SH-SY5Y (cell line): ENCODE data around the gene BSN.

Source experiments
- GATA2 ChIP-seq: IDR thresholded peaks from 2 replicates; pipeline ENCODE4 v1.6.1; 2011; ENCODE audit warnings: mild to moderate bottlenecking, low read depth, low read length
- GATA3 ChIP-seq: IDR thresholded peaks from 2 replicates; pipeline ENCODE4 v1.6.1; 2011; ENCODE audit warnings: low read depth, mild to moderate bottlenecking, low read length, moderate library complexity

Gene BSN

DNA sequence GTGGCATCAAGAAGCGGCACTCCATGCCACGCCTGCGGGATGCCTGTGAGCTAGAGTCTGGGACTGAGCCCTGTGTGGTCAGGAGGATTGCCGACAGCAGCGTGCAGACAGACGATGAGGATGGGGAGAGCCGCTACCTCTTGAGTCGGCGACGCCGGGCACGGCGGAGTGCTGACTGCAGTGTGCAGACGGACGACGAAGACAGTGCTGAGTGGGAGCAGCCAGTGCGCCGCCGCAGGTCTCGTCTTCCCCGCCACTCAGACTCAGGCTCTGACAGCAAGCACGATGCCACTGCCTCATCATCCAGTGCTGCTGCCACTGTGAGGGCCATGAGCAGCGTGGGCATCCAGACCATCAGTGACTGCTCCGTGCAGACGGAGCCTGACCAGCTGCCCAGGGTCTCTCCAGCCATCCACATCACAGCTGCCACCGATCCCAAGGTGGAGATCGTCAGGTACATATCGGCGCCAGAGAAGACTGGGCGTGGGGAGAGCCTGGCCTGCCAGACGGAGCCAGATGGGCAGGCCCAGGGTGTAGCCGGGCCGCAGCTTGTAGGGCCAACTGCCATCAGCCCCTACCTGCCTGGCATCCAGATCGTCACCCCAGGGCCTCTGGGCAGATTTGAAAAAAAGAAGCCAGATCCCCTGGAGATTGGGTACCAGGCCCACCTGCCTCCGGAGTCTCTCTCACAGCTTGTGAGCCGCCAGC, 103.1 kb downstream of the BSN start:
- TF ChIP-seq GATA3 (no peak), GATA2 (no peak)

DNA sequence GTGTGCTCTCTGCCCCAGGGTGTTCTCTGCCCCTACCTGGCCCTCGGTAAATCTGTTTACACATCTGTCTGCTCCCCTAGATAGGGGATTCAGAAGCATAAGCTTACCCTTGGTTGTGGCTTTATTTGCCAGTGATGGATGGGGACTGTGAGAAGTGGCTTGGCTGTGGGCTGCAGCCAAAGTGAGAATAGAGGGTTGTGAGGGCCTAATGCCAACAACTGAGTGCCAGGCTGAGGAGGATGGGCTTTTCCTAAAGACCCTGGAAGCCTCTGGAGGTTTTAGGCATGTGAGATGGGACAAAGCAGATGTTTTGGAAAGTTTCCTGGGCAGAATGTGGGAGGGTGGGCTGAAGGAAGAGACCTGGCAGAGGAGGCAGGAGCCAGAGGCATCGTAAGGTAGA, 104.4 kb downstream of the BSN start:
- no peak for TF ChIP-seq GATA2
- TF ChIP-seq GATA3, result no peak

DNA sequence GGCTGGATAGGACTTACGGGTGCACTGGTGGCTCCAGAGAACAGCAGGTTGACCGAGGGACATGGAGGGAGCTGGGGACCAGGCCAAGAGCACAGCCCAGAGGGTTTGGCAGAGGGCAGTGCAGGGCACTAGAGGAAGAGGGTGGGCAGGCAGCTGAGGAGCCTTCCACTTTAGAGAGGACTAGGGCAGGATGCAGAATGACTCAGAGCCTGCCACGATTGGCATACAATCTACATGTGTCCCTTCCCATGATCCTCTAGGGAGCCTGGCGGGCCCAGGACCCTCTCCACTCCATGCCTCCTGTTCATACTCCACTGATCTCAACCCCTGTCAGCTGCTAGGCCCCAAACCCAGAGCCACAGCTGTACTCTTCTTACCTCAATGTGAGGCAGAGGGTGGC, 105.5 kb downstream of the BSN start:
- TF ChIP-seq GATA2 (no peak), GATA3 (no peak)

DNA sequence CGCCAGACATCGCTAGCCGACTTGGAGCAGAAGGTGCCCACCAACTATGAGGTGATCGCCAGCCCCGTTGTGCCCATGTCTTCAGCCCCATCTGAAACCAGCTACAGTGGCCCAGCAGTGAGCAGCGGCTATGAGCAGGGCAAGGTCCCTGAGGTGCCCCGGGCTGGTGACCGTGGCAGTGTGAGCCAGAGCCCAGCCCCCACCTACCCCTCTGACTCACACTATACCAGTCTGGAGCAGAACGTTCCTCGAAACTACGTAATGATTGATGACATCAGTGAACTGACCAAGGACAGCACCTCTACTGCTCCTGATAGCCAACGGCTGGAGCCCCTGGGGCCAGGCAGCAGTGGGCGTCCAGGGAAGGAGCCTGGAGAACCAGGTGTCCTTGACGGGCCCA, 107.0 kb downstream of the BSN start:
- TF ChIP-seq GATA2, result no peak
- TF ChIP-seq GATA3, result no peak

DNA sequence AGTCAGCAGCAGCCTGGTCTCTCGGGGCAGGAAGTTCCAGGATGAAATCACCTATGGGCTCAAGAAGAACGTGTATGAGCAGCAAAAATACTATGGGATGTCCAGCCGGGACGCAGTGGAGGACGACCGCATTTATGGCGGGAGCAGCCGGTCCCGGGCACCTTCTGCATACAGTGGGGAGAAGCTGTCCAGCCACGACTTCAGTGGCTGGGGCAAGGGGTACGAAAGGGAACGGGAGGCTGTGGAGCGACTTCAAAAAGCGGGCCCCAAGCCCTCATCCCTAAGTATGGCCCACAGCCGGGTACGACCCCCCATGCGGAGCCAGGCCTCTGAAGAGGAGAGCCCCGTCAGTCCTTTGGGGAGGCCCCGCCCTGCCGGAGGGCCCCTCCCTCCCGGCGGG, 107.7 kb downstream of the BSN start:
- TF ChIP-seq GATA3, result no peak

DNA sequence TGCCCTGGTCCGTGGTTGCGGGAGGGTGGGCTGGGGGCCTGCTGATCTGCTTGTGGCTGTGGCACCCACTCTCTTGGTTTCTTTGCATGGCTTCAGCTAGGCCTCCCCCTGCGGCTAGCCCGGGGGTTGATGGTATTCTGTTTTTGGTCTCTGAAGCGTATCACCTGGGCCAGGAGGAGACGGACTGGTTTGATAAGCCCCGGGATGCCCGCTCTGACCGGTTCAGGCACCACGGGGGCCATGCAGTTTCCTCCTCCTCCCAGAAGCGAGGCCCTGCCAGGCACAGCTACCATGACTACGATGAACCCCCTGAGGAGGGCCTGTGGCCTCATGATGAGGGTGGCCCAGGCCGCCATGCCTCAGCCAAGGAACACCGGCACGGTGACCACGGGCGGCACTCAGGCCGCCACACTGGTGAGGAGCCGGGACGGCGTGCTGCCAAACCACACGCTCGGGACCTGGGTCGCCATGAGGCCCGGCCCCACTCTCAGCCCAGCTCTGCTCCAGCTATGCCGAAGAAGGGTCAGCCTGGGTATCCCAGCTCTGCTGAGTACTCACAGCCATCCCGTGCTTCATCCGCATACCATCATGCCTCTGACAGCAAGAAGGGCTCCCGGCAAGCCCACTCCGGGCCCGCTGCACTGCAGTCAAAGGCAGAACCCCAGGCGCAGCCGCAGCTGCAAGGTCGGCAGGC, 108.6 kb downstream of the BSN start:
- TF ChIP-seq GATA3, result no peak
- no peak for TF ChIP-seq GATA2

DNA sequence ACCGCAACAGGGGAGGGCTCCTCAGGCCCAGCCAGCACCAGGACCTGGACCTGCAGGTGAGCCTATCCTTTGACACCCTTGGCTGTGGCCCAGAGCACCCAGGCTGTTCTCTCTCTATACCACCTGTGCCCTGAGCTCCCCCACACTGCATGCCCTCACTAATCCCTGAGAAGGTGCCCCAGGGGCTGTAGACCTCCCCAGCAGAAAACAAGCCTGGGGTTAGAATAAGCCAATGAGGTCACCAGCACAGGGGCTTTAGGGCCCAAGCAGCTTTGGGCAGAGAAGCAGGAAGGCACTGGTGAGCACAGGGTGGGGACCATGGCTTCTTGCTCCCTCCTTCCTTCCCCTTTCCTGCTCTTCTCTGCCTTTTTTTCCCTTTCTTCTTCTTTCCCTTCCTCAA, 109.6 kb downstream of the BSN start:
- TF ChIP-seq GATA3 (no peak), GATA2 (no peak)

DNA sequence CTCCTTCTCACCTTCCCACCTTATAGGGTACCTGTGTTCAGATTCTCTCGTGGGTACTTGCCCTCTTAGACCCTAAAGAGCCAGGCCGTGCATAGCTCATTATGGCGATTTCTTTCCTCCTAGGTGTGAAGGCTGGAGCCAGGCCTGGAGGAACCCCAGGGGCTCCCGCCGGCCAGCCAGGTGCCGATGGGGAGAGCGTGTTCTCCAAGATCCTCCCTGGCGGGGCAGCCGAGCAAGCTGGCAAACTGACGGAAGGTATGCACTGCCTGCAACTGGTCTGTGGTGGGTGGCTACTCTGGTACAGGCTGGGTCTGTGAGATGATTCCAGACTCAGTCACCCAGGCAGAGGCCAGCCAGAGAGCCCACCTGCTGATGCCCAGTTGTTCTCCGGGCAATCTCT, 110.0 kb downstream of the BSN start:
- no peak for TF ChIP-seq GATA2
- no peak for TF ChIP-seq GATA3

DNA sequence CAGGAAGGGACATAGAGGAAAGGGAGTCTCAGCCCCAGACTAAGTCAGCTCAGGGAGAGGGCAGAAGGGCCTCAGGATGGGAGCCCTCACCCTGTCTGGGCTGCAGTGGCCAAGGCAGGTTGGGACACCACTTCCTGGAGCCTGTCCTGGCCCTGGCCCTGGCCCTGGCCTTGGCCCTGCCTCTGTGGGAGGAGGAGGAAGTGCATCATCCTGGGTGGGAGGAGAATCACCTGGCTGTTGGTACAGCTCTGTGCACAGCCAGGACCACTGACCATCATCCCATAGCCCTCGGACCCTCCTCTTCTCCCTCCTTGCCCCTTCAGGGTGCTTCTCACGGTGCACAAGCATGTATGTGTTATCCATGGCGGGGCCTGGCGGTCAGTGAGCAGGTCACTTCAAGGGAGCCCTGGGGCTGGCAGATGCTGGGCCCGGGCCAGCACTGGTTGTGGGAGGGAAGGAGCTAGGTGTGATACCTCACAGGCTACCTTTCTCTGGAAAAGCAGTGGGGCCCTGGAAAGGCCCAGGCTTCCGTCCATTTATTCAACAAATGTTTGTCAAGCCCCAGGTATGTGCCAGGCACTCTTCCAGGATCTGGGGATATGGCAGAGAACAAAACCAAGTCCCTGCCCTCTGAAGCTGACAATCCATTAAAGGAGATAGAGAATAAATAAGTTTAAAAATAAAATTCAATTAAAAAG, 111.7 kb downstream of the BSN start:
- TF ChIP-seq GATA3, result no peak
- TF ChIP-seq GATA2, result no peak

DNA sequence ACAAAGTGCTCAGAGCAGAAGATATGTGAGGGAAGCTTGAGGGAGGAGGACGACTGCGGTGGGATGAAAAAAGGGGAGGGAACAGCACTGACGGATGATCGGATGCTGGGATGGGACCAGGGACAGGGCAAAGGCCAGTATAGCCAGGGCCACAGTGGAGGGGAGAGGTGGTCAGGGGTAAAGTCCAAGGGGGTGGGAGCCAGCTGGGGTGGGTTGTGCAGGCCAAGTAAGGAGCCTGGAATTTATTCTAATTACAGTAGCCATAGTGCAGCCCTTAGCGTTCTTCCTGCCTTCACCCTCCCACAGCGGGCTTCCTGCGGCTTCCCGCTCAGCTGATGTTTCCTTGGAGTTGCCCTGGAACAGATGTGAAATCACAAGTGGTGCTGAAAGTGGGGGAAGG, 112.3 kb downstream of the BSN start:
- TF ChIP-seq GATA2, result no peak

DNA sequence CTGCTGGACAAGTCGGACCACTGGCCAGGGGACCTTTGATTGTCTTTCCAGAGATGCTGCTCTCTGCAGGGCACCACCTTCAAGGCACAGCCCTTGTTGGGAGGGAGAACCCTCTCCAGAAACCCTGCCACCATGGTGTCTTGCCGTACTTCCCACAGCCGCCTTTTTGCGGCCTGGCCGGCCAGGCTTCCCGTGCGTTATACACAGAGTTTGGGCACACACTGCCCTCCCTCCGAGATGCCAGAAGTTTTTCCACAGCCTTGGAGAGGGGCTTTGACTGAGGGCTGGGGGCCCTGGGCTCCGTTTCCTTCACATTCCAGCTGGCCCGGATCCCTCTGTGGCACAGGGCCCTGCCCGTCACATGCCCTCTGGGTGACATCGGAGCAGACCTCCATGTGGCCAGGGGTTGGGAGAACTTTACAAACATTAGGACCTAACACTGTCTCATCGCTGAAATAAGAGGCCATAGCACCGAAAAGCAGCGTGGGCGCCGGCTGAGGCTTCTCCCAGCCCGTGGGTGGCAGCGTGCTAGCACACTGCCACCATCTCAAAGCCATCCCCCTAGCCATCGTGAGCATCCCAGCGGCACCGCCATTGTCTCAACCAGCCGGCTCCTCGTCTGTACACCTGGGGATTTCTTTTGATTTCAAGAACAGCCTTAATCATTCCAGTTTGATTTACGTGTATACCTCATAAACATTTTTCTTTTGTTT, 113.6 kb downstream of the BSN start:
- TF ChIP-seq GATA2, result no peak
- TF ChIP-seq GATA3, result no peak

DNA sequence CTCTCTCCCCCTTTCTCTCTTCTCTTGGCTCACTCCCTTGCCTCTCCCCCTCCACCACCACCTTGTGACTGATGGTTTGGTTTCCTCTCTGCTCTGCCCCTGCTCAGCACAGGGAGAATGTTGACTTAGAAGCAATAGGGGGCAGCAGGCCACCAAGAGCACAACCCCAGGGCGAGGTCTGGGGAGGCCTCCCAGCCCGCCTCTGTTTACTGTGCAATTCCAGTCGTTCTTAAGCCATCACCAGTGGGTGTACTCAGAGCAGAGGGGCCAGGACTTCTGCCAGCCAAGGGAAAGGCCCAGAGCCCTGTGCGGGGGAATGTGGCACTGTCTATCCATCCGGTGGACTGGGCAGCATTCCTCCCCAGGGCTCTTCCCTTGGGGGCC, 114.1 kb downstream of the BSN start:
- no peak for TF ChIP-seq GATA3
- TF ChIP-seq GATA2, result no peak

DNA sequence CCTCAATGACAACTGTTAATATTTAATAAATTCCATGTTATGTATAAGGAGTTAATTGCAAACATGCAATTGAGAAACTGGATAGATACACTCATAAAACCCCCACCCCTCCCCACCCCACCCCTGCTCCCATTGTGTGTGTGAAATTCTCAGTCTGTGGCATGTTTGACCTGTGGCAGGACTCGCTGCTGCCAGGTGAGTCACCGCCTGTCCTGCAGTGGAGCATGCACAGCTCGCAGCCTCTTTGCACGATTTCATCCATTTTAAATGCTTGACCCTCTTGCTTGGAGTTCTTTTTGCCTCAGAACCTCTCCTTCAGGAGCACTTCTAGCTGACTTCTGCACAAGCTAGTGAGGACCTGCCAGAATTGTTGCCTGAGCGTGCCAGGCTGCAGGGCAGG, 114.6 kb downstream of the BSN start:
- no peak for TF ChIP-seq GATA2
- TF ChIP-seq GATA3, result no peak

DNA sequence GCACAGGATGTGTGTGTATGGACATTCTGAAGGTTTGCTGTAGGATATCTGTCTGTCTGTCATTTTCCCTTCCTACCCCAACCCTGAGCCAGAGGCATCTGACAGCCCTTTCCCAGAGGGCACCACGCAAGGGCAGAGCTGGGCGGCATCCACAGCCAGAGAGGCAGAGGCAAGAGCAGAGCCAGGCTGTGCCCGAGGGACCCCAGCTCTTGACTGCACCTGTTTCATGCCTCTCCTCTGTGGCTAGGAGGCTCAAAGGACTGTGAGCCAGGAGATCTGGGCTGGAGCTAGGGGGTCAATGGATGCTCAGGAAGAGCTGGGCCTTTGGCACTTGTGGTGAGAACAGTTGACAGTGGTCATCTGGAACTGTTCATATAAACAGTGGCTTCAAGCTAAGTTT, 115.1 kb downstream of the BSN start:
- TF ChIP-seq GATA2, result no peak
- no peak for TF ChIP-seq GATA3

DNA sequence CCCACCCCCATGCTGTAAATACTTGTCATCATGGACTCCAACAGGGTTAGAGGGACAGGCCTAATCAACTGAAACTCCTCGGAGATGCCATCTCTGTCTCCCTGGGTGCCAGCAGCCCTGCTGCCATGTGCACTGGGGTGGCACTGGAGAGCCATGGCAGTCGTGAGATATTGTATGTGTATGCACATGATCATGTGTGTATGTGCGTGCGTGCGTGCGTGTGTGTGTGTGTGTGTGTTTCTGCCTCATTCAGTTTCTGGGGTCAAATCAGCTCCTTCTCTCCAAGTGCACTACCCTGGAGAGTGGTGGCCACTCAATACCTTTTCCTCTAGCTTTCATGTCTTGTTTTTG, 116.6 kb downstream of the BSN start:
- TF ChIP-seq GATA3, result no peak
